Activated T-helper 9 cell treated with anti-CD3 and anti-CD28 coated beads, Interleukin-2, amount 50 U/mL, for 16 hours (primary cell): Measurements from ENCODE around the gene PRKAA2.

ENCODE experiments used
- DNase-seq: peaks from one replicate; pipeline ENCODE4 v3.0.0-alpha.2; 2020; ENCODE audit warnings: low read depth

PRKAA2 gene

DNA sequence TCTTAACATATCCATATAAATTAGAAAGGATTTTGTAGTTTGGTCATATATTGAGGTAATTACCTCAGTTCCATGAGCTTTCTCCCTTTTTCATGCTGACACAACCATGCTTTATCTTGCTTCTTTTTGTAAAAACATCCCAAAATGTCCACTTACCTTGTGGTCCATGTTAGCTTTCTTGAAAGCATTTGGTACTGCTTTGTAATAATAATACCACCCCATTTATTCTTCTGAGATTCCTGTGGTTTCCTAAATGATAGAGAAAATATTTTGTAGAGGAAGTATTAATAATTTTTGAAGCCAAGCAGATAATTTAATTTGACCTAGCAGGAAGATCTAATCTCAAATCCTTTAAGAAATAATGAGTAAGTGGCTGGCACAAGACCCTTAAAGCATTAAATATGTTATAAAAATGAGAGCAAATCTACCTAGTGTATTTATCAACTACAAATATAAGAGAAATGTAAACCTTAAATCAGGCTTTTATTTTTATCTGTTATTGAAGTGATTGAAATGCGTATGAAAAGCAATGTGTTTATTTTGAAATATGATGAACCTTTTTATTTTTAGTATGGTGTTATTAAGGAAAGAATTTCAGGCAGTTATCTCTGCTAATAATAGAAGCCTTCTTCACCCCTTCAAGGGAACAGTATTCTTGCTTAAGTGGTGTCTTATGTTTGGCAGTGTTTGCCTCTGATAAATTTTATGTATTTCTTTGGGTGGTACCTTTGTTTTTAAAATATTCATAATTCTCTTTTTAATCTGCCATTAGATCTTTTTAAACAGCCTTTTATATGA, 9.2 kb downstream of the PRKAA2 start:
- DNase-seq, result no peak

DNA sequence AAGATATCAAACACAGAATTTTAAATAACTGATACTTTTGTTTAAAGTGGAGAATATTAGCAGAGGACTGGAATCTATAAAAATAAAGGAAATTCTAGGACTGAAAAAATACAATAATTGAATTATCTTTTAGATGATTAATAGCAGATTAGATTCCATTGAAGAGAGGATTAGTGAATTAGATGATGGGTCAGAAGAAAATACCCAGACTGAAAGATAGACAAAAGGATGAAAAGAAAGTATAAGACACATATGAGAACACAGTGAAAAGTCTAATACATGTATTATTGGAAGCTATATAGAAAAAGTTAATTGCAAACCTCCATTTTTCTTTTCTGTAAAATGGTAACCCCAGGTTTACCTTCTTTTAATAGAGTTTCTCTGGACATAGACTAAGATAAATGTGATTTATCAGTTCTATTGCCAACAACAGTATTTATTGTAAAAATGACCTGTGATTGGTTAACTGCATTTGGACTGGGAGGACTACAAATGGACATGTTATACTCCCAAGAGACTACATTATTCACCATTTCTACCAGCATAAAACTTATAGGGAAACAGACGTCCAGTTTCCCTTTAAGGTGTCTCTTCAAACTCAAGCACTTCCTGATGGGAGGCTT, 11.0 kb downstream of the PRKAA2 start:
- no peak for DNase-seq

DNA sequence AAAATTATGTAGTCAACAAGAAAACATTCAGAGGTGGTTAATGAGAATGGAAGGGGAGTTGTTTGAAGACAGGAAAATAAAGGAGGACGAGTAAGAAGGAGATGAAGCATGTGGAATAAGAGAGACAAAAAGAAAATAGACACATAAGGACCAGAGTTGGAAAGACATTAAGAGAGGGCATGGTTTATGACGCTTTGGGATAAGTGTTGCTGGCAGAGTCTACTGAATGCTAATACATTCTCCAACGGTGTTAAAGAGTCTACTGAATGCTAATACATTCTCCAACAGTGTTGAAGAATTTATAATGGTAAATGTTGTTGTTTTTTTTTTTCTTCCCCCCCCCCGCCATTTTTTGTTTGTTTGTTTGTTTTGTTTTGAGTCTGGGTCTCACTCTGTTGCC, 13.1 kb downstream of the PRKAA2 start:
- no peak for DNase-seq

- no peak for DNase-seq
Measured at GRCh38 chr1:56660293-56660692, 15.2 kb downstream of the PRKAA2 start.

- no peak for DNase-seq
Measured at GRCh38 chr1:56663846-56664245, 18.7 kb downstream of the PRKAA2 start.

GRCh38 chr1:56665384-56665783, 20.3 kb downstream of the PRKAA2 start:
- no peak for DNase-seq

DNA sequence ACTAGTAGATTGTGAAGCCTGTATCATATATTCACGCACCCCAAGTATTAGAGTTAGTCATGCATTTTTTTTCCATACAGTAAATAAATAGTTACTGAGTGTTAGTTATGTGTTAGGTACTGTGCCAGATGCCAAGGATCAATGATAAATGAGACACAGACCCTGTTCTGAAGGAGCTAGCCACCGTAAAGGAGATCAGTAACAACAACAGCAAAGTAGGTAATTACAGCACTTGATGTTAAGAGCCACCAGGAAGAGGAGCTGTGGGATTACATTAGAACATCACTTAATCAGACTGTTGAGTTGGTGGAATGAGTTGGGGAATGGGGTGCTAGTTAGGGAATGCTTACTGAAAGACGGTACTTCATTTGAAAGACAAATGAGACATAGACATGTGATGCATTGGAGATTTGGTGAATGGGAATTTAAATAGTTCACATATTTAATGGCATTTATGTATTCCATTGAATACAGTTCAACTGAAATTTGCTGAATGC, 21.0 kb downstream of the PRKAA2 start:
- no peak for DNase-seq

- no peak for DNase-seq
Measured at GRCh38 chr1:56670350-56670749, 25.2 kb downstream of the PRKAA2 start.

DNA sequence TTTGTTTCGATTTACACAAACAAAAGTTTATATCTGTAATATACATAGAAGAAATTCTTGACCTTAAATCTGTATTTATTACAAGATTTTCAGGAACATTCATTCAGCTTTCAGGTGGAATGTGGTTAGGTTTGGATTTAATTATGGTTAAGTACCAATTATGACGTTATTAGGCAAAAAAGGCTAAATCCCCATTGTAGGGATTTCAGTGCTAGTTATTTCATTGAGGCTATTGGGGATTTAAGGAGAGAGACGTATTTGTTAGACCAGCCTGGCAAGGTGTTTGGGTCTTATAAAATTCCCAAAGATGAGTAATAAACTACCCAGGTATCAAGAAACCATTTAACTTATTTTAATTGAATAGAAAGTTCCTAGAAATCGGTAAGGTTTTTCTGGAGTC, 26.0 kb downstream of the PRKAA2 start:
- no peak for DNase-seq

- DNase-seq, result no peak
Measured at GRCh38 chr1:56671542-56671941, 26.4 kb downstream of the PRKAA2 start.

DNA sequence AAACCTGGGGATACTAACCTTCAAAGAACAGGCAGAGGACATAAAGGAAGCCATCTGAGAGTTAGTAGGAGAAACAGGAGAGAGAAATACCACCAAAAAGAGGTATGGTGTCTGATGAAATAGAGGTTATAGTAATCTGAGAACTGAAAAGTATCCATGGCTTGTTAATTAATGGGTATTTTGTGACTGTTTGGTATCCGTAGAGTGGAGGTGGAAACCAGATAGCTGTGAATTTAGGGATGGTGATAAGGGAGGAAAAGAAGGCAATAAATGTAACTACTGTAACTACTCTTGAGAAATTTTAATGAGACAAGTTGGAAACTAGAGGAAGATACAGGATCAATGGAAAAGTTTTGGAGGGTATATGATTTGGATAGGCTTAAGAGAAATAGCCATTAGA, 27.5 kb downstream of the PRKAA2 start:
- no peak for DNase-seq

GRCh38 chr1:56675763-56676162, 30.6 kb downstream of the PRKAA2 start:
- DNase-seq, result no peak

GRCh38 chr1:56676571-56677035, 31.5 kb downstream of the PRKAA2 start:
- DNase-seq, result no peak

- DNase-seq, result no peak
Measured at GRCh38 chr1:56683569-56683968, 38.5 kb downstream of the PRKAA2 start.

DNA sequence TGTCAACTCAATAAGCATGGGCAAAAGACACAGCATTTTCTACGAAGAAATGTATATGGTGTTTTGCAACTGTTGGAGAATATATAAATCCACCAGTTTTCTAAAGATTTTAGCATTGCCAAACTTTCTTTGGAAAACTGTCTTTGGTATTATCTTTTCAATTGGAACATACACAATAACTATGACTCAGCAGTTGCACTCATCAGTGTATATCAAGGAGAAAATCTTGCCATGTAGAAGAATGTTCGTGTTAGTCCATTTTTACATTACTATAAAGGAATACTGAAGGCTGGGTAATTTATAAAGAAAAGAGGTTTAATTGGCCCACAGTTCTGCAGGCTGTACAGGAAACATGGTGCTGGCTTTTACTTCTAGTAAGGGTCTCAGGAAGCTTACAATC, 41.1 kb downstream of the PRKAA2 start:
- DNase-seq, result no peak

DNA sequence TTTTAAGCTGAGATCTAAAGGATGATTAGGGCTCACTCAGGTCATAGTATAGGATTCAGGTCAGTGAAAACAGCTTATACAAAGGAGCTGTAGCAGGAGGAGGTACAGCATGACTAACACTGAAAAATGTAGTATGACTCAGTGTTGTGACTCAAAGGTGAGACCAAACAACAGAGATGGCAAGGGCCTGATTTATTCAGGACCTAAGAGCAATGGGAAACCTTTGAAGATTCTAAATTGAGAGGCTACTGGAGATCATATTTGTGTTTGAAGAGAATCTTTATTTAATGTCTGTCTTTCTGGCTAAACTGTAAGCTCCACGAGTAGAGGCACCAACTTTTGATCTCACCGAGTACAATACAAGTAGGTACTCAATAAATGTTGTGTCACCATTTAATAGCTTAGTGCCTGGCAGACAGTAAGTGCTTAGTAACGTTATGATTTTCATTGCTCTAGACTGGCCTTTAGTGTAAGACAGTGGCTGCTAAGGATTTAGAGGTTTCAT, 43.5 kb downstream of the PRKAA2 start:
- no peak for DNase-seq

GRCh38 chr1:56696663-56697062, 51.5 kb downstream of the PRKAA2 start:
- no peak for DNase-seq

DNA sequence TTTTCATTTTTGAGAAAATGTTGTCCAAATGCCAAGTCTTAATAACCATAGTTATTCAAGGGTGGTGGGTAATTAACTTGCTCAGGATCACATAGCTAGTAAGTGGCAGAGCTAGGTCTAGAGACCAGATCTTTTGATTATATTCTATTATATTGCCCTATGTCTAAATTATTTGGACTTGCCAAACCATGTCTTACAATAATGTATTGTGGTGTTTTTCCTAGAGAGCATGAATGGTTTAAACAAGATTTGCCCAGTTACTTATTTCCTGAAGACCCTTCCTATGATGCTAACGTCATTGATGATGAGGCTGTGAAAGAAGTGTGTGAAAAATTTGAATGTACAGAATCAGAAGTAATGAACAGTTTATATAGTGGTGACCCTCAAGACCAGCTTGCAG, 58.6 kb downstream of the PRKAA2 start:
- DNase-seq, result no peak

DNA sequence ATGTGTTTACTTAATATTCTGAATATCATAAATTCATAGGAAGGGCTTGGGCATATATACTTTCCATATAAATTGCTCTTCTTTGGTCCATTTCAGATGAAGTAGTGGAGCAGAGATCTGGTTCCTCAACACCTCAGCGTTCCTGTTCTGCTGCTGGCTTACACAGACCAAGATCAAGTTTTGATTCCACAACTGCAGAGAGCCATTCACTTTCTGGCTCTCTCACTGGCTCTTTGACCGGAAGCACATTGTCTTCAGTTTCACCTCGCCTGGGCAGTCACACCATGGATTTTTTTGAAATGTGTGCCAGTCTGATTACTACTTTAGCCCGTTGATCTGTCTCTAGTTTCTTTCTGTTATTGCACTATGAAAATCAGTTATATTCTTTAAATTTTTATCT, 62.3 kb downstream of the PRKAA2 start:
- no peak for DNase-seq

DNA sequence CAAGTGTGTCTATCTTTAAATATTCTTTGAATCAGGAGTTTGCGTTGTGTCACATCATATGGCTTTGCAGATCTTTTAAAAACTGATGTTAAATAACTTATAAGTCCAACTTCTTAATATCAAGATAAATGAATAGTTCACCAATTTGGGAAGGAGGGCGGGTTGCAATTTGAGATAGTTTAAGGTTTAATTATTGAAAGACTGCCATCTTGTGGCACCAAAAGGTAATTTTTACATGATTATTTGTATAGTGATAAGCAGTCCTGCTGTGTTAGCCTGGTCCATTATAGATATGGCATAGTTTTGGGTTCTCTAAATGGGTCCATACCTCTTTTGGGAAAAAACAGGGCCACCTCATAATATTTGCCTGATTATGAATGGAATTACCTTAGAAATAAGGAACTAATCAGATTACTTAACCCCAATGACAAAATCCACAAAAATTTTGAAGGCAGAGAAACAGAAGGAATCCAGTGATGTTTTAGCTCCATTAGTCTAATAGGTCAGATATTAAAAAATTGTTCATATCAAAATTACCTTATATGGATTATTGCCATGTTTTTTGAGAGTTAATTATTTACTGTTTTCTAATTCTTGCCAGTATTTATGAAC, 64.3 kb downstream of the PRKAA2 start:
- no peak for DNase-seq

GRCh38 chr1:56709995-56710394, 64.9 kb downstream of the PRKAA2 start:
- DNase-seq, result no peak

DNA sequence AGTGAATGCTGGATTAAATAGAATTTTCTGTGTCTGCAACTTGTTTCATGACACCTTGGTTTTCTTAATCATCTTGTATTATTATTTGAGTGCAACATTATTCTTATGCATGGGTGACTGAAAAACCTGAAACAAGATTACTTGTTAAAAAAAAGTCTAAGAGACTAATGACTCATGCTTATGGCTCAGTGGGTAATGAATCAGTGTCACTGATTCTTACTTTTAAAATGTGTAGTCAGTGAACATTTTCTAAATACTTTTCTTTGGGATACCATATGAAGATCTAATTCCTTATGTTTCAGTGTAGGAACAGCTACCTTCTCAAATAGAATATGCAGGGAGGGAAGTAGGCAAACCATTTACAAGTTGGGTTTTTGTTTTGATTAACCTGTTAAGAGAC, 65.5 kb downstream of the PRKAA2 start:
- no peak for DNase-seq

- DNase-seq, result no peak
Measured at GRCh38 chr1:56712150-56712549, 67.0 kb downstream of the PRKAA2 start.
